K562 (cell line): ENCODE measurements around the gene EEPD1.

Experiments
- CHD4 ChIP-seq: fragments of 200-600 bp; sonication (generic); IDR thresholded peaks from 3 replicates; pipeline ENCODE4 v1.6.1; 2012; ENCODE audit warnings: low read depth, mild to moderate bottlenecking, mixed read lengths, low read length, inconsistent platforms; ENCODE audit not compliant: insufficient read depth, insufficient replicate concordance, poor library complexity, severe bottlenecking
- TF ChIP-seq, protein P1 (sequence below), 2 experiments: fragments of 450-650 bp; conservative IDR thresholded peaks; 2 replicates each; pipeline ENCODE4 v1.6.1; 2017; ENCODE audit warnings: mild to moderate bottlenecking in 2 of 2, moderate library complexity in 2 of 2

DNA sequence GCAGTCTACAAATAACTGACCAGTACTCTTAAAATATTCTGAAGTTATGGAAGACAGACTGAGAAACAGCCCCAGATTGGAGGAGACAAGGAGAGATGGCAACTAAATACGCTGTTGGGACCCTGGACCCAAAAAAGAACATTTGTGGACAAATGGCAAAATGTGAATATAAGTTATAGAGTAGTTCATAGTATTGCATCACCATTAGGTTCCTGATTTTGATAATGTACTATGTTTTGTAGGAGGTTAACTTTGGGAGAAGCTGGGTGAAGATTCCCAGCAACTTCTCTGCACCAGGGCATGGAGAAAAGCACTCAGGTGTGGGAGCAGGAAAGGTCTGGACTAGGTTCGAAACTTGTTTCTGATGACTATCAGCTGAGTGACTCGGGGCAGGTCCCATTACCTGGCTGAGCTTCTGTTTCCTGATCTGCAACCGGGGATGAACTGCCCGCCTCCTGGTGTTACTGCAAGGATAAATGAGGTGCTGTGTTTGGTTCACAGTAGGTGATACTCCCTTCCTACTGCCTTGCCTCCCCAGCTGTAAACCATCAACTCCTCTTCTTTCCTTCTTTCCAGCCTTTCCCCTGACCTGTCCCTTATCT is 48.2 kb downstream of the EEPD1 start:
- no peak for TF ChIP-seq CHD4
- TF ChIP-seq, protein P1, sequence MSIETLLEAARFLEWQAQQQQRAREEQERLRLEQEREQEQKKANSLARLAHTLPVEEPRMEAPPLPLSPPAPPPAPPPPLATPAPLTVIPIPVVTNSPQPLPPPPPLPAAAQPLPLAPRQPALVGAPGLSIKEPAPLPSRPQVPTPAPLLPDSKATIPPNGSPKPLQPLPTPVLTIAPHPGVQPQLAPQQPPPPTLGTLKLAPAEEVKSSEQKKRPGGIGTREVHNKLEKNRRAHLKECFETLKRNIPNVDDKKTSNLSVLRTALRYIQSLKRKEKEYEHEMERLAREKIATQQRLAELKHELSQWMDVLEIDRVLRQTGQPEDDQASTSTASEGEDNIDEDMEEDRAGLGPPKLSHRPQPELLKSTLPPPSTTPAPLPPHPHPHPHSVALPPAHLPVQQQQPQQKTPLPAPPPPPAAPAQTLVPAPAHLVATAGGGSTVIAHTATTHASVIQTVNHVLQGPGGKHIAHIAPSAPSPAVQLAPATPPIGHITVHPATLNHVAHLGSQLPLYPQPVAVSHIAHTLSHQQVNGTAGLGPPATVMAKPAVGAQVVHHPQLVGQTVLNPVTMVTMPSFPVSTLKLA (conservative IDR thresholded peaks at IDR 0.05) = no peak
